Activated effector memory CD4-positive, alpha-beta T cell treated with Interleukin-2 at 50 U/mL for 16 hours (primary cell): Measurements from ENCODE around the gene CDKL2.
"Not testable (repeated sequence)": the region's sequence is repeated elsewhere in the genome, so short reads cannot be mapped to it uniquely, and the experiment has no call there.

Experiments used
- DNase-seq: peaks from one replicate; pipeline ENCODE4 v3.0.0-alpha.2; 2020

CDKL2 gene

DNA sequence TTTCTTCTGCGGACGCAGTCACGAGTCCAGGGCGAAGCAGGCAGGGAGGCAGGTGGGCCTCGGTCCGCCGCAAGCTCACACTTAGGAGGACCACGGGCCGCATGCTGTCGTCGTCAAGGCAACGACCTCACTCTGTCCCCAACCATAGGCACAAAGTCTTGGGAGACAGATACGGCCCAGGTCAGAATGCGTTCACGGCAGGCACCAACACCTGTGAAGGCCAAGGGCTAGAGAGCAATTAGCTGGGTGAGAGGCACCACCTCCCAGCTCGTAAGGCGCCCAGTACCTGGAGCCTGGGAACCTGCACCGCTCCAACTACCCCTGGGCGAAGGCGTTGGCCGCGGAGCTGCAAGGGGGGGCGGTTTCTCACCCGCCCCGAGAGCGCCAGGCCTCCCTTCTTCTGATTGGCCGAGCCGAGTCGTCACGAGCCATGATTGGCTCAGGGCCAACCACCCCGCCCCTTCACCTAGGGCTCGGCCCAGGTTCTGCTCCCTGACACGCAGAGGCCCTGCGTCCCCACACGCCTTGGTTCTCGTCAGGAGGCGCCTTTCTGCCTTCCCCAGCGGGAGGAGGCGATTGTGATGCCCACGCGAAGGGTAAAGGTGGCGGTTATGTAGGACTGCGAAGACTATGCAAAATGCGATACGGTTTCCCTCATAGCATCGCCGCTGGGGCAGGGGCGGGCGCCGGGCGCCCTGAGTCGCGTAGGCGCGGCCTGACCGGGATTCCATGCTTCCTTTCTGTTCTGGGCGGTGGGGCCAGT lies at the start of gene CDKL2:
CDKL2 (minus strand) TSS at position 355 of the 763 bp plus-strand sequence. CDS start 4,540 bp downstream, outside the sequence.
- DNase-seq, result peak; percentile 91

DNA sequence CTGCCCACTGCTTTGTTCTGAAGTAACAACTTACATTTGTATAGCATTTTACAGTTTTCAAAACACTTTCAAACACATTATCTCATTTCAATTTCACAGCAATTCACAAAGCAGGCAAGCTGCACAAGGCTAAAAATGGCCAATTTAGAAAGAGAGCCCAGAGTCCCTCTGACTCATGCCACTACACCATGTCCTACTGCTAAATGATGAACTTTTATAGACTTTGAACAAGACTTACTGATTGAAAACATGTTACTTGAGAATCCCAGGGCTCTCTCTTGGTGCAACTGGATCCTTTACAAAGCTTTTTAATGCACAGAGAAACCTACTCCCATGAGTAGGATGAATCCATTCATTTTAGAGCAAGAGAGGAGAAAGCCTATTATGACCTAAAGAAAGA lies 48.6 kb upstream of the CDKL2 start:
- DNase-seq, result no peak

DNA sequence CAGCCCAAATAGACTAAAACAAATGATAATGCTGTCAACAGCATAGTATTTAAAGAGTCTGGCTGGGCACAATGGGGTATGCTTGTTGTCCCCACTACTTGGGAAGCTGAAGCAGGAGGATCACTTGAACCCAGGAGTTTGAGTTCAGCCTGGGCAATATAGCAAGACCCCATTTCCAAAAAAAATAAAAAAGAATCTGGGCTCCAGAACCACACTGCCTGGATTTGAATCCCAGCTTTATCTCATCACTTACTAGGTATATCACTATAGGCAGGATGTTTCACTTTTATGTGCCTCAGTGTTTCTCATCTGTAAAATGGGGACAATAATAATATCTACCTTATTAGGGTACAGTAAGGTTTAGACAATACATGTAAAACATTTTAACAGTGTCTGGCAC lies 48.1 kb upstream of the CDKL2 start:
- DNase-seq, result no peak

DNA sequence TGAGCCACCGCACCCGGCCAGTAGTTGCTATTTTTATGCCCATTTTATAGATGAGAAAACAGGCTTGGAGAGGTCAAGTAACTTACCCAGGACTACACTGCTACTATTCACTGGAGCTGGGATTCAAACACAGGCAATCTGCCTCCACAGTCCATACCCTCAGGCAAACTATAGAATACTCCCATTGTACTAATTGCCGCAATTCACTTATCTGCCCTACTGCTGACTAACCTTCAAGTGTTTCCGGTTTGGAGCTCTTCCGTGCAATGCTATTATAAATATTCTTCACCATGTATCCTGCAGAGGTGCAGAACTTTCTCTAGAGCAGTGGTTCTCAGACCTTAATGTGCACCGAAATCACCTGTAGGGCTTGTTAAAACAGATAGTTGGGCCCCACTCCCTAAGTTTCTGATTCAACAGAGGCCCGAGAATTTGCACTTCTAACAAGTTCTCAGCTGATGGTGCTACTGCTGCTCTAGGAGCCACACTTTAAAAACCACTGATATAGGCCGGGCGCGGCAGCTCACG lies 44.7 kb upstream of the CDKL2 start:
- DNase-seq, result no peak

DNA sequence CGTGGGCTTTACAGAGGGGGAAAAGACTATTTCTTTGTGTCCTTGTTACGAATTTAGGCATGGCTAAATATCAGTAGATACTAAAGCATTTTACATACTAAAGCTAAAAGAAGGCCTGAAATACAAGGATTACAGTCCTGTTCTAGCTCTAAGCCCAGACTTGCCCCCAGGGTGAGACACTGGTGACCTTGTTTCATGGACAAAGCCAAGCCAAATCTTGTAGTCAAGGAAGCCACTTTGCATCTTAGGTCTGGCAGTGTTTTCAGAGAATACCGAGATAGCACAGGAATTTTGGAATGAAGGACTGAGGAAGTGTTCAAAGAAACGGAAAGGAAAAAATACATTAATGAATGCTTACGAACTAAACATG lies 43.6 kb upstream of the CDKL2 start:
- DNase-seq, result no peak

DNA sequence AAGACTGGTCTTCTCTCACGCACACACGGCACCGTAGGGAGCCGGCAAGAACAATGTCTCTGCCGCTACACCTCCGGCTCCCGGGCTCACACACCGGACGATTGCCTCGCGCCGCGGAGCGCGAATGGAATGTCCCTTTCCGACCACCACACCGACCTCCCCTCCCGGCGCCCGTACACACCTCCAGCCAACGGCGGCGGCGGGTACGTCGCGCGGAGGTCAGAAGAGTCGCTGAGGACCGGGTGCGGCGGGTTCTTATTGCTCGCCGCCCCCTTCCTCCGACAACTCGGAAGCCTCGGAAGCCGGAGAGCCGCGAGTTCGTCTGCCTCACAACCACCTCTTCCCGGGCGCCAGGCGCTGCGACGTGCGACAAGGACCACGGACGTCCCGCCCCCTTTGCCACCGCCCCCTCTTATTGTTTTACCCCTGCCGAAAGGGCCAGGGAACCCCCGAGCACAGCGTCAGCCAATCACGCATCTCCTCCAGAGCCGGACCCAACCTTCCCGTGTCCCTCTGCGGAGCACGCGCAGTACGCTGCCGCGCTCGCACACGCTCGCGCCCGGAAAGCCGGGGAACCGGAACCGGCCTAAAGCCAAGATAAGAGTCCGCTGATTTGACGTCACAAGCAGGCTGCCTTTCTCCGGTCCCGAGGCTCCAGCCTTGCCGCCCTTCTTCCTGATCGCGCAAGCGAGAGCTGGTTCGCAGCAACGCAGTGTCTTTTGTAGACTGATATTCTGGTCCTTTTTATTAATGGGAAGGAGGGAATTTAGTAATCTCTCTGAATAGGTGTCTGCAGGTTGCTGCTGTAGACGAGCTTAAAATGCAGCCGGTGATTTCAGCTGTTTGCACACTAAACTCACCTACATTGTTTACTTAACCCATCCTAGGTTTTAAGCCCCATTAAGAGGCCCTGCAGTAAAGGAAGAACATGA lies 43.0 kb upstream of the CDKL2 start, which contains the start of gene G3BP2:
G3BP2 (minus strand) TSS at position 385 of the 932 bp plus-strand sequence. CDS start 11,386 bp downstream, outside the sequence.
- peak; percentile 97 for DNase-seq

DNA sequence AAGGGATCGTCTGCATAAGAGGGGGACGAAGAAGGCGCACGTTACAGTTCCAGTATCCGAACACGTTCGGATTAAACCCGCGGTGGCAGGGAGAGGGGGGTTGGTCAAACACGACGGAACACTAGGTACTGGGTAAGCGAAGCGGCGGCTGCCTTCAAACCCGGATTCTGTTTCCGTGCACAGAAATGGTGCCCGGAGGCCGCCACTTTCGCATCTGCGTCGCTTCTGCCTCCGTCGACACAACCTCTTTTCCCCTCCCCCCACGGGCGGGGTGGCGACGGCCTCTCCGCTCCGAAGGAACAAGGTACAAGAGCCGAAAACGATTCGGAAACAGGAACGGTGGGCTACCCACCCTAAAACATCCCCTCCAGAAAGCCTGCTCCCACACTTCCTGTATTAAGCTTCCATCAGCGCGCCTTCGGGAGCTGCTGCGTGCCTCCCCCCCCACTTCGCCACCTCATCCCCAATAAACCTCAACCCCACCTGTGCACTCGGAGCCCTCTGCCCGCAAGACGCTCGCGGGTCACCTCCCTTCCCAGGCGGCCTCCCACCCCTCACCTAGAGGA lies 42.2 kb upstream of the CDKL2 start:
- peak; percentile 72 for DNase-seq

DNA sequence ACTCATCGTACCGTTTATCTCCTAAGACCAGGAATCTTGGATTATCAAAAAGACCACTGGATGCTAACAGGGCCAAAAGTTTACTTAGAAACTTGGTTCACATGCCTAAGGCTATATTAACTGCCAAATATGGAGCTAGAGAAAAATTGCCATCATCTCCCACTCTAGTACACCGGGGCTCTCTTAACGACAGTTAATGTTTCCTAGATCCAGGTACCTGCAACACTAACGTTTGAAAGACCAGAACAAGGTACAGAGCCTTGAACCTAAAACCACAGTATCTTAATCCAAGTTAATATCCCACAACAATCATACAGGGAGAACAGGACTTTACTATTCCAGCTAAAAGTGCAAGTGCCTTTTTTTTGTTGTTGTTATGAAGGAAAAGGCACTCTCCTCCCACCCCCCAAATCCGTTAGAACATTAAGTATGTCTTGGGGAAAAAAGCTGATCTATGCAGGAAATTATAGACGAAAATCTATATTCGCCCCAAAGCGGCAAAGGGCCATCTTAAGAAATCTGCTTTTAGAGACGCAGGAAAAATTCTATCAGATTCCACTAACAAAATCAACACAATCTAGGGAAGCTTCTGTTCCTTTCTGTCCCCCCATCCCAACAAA lies 41.6 kb upstream of the CDKL2 start:
- DNase-seq, result no peak

DNA sequence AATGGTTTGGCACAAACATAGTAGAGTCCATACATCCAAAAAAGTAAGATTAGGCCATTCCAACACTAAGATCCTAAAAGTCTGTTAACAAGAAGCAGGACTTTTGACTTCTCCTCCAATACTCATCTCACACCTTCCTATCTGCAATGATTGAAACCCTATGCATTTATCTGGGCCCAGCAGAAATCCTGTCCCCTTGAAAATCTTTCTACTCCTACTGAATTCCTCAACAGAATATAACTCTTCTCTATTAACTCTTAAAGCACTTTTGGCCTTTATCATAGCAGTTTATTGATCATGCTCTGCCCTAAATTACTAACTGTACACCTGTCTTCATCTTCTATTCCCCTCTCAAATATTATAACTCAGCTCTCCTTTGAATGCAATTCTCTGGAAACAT lies 38.3 kb upstream of the CDKL2 start:
- DNase-seq, result no peak

DNA sequence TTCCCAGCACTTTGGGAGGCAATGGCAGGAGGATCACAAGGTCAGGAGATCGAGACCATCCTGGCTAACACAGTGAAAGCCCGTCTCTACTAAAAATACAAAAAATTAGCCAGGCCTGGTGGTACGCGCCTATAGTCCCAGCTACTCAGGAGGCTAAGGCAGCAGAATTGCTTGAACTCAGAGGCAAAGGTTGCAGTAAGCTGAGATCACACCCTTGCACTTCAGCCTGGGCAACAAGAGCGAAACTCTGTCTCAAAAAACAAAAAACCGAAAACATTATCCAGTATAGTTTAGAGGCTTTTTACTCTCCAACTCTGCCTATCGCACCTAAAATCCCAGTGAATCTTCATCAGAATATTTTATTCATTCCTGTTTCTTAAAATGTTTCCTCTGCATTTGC lies 37.3 kb upstream of the CDKL2 start:
- not testable (repeated sequence) for DNase-seq

DNA sequence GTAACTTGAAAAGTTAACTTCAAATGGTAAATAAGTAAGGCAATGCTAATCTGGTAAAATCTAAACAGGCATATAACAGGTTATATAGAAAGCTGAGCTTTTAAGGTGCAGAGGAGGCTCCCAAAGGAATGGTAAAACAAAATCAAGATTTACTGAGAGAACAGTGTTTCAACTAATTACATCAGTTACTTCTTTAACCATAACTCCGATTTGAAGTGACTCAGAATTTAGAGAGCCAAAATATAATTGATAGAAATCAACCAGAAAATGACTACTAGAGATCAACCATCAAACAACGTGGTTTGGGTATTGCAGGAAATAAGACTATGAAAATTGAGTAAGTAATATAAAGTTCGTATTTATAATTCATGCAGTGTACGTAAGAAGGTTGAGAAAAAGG lies 36.0 kb upstream of the CDKL2 start:
- no peak for DNase-seq

DNA sequence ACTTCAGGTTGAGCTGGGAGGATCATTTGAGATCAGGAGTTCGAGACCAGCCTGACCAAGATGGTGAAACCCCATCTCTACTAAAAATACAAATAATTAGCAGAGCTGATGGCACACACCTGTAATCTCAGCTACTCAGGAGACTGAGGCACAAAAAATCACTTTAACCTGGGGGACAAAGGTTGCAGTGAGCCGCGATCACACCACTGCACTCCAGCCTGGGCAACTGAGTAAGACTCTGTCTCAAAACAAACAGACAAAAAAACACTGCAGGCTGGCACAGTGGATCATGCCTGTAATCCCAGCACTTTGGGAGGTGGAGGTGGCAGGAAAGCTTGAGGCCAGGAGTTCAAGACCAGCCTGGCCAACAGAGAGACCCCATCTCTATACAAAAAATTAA lies 34.3 kb upstream of the CDKL2 start:
- not testable (repeated sequence) for DNase-seq

DNA sequence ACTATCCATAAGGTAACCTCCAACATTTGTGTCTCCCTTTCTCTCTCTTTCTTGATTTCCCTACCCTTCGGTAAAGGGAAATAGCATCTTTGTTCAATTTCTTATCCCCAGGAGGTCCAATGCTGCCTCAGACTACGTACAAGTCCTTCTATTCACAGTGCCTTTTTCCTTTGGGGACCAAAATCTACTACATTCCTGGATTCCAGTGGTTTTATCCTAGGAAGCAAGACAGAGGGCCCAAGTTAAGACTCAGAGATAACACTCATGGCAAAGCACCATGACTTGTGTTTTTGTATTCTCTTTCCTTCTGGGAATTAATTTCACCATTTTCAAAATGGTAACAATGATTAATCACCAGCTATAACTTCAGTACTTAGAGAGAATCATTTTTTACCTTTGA lies 32.3 kb upstream of the CDKL2 start:
- no peak for DNase-seq

DNA sequence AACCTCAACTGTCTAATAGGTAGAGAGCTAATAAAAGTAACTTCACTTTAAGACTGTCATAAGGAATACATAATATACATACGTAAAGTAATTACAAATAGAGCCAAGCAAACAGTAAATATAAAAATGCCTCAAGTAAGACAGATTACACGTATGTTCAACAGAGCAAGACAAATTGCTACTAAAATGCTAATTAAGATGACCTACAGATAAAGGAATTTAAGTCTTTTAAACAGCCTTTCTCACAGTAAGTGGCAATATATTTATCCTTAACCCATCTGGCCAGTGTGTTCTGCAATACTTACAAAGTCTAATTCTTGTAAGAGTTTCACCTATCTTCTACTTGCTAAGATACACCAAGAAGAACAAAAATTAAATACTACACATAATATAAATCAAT lies 30.2 kb upstream of the CDKL2 start:
- DNase-seq, result no peak

DNA sequence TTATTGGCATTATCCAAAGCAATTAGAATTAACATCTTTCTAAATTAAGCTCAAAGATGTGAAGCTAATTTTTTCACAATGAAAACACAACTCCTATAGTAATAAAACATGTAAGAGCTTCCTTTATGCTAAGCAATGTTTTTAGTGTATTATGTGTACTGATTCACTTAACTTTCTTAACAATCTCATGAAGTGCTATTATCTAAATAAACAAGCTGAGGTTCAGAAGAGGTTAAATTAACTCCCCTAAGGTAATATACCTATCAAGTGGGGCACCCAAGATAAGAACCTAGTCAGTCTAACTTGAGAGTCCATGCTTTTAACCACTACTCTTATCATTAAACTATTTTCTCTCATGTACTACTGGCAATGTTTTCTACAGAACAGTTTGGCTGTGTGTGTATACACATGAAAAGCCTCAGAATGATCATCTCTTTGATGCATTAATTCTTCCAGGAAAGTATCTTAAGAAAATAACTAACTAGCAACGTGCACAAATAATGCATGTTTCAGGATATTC lies 29.2 kb upstream of the CDKL2 start:
- no peak for DNase-seq

DNA sequence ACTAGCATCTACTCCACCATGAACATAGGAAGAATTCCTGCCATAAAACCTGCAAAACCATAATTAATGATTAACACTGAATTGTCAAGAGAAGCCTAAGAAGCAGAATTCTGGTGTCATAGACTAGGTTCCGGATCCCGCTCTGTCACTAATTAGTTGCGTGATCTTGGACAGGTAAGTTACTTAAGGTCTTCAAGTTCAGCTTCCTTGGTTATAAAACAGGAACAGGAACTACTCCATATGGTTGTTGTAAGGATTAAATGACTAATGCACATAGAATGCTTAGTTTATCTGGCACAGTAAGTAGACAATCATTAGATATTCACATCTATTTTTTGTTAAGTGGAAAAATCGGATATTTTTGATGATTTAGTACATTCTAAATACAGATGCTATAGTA lies 28.5 kb upstream of the CDKL2 start:
- DNase-seq, result no peak

DNA sequence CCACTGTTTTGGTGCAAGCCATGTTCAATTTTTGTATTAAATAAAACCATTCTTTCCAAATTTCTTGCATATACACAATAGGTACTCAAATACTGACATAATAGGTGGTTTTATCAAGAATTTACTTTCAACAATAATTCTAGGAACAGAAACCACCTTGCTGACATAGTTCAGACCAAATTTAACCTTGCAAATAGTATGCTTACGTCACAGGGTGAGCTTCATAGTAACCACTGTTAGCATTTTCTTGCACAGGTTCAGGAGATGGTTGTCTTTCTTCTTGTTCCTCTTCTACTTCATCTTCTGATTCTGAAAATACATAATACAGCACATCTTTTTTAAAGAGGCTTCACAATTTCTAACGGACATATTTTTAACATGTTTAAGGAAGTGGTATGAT lies 25.2 kb upstream of the CDKL2 start:
- no peak for DNase-seq

DNA sequence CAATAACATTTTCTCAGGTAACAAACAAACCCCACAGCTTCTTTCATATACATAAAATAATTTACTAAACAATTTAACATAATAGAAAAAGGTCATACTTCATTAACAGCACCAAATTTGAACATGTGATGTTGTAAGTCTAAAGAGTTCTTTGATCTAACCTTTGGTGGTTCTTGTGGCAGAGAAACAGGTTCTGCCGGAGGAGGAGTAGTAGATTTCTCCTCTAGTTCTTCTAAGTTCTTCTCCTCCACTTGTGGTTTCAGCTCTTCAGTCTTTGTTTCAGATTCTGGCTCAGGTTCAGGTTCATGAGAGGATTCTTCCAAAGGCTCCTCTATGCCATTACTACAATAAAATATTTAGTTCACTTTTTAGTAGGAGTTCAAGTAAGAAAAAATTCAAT lies 24.6 kb upstream of the CDKL2 start:
- DNase-seq, result no peak

DNA sequence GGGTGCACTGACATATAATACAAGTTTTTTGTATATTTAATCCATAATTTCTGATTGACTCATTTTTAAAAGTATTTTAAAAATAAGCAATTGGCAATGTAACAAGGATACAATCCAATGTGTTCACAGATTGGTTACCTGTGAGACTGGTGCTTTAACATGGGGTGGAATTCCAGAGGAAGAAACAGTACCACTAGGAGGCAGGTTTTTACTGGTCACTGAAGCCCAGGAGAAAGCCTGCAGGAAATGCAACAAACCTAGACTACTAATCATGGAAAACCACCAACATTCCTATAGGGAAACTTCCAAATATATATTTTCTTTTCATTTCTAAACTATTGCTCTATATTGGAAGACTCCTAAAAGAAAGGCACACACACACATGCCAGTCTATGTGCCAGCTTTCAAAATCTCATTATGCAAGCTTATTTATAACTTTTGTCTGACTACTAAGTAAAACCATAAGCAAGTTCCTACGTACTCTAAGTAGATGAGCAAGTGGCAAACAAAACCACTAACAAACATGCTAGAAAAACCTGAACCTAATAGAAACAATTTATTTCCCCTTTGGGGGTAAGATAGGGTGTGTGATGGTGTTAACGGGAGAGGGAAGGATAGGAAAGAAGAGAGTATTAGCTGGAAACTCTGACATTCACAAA lies 23.6 kb upstream of the CDKL2 start:
- no peak for DNase-seq

DNA sequence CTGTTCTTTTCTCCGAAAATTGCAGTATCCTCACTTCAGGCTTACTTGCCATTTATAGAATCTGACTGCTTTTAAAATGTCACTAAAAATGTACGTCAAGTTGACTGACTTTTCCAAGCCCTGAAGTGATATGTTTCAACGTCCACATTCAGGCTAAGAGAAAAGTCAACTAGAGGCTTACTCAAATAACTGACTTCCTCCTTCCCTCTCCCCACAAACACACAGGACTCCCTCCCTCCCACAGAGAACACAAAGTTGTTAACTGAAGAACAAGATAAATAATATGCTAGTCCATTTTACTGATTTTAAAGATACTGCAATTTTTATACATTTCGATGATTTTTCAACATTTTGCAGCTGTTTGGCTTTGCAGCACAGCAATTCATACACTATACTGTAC lies 13.8 kb upstream of the CDKL2 start:
- DNase-seq, result no peak

DNA sequence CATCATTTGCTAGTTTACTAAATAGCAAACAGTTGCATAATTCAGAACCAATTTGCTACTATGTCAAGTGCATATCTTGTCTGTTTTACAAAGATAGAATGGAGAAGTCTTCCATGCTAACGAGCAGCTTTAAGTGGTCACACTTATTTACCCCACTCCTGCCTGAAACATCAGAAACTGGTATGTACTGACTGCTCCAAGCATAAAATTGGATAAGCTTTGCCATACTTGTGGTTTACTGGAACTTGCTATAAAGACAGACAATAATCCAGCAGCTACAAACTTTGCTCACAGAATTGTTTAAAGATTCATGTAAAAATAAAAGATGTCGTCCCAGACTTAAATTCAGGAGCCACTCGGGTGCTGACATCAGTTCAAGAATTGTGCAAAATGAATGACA lies 13.3 kb upstream of the CDKL2 start:
- no peak for DNase-seq

DNA sequence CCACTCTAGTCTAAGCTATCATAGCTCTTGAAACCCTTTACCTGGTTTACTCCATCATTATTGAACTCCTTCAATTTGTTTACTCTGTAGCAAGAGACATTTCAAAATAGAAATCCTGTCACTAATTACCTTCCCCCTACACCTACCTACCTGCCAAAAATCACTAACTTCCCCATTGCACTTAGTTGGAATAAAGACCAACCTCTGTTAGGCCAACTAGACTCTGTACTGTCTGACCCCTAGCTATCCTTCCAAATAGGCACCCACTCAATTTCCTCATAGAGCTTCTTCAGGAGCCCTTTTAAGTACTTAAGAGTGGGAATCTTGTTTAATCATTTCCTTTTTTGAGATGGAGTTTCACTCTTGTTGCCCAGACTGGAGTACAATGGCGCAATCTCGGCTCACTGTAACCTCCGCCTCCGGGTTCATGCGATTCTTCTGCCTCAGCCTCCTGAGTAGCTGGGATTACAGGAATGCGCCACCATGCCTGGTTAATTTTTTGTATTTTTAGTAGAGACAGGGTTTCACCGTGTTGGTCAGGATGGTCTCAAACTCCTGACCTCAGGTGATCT lies 8.9 kb upstream of the CDKL2 start:
- DNase-seq, result no peak
